ENCODE results near the gene TBC1D7. TPM values are rescaled to one million over a fixed set of nuclear protein-coding genes. Genes with fewer than 3 reads are reported as not detected.

The TBC1D7 gene
- total RNA-seq, 1 experiment from 2014 or later = 1,012 TPM

DNA sequence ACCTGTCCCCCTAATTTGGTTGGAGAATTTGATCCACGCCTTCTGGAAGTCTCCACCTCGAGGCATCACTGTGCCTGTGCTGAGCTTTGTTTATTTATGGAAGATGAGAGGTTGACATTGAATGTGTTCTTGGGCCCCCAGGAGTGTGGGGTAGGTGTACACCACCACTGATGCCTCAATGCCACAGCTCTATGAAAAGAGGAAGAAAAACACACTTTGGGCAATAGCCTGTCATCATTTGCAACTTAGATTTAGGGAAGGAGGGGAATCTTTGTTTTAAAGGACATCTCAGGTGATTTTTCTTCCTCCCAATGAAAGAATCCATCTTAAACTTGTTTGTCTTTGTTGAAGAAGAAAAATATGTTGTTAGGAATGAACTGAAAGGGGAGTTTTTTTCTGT, 42.6 kb downstream of the TBC1D7 start:
- DNase-seq (ENCODE audit: low read depth, low spot score) = no peak
- in situ Hi-C loops (cut with HindIII; ENCODE audit: low pct_unique_long_range_greater_than_20kb, low sequenced_read_pairs) = no loop called here

DNA sequence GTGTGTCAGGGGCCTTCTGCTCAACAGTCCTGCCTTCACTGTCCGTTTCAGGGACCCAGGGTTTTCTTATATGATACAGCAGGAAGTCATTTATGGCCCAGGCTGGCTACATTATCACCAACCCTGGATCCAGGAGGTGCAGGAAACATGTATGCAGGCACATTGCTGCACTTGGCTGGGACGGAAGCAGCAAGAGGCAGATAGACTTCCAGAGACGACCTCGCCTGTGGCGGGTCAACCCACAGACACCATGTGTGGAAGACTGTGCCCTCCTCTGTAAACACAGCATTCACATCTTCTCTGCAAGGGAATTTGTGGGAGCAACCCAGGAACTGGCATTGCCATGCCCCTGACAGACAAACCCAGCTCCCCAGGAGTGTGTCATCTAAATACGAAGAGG, 43.7 kb downstream of the TBC1D7 start:
- DNase-seq (ENCODE audit: low read depth, low spot score) = no peak
- in situ Hi-C loops (cut with HindIII; ENCODE audit: low pct_unique_long_range_greater_than_20kb, low sequenced_read_pairs) = no loop called here

DNA sequence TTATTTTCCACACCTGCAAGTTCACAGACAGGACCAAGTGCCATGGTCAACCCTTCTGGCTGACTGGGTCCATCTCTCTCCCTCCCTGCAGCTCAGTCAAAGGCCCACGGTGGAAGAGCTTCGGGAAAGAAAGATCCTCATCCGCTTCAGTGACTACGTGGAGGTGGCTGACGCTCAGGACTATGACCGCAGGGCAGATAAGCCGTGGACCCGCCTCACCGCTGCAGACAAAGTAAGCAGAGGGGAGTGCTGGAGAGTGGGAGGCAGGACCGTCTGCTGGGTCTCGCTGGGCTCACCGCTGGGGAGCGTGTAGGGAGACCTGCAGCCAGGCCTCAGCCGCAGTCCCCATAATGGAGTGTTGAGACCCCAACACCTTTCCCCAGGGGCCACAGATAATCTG, 45.0 kb downstream of the TBC1D7 start:
- in situ Hi-C loops (cut with HindIII; ENCODE audit: low pct_unique_long_range_greater_than_20kb, low sequenced_read_pairs) = no loop called here
- DNase-seq (ENCODE audit: low read depth, low spot score) = peak; percentile 21

DNA sequence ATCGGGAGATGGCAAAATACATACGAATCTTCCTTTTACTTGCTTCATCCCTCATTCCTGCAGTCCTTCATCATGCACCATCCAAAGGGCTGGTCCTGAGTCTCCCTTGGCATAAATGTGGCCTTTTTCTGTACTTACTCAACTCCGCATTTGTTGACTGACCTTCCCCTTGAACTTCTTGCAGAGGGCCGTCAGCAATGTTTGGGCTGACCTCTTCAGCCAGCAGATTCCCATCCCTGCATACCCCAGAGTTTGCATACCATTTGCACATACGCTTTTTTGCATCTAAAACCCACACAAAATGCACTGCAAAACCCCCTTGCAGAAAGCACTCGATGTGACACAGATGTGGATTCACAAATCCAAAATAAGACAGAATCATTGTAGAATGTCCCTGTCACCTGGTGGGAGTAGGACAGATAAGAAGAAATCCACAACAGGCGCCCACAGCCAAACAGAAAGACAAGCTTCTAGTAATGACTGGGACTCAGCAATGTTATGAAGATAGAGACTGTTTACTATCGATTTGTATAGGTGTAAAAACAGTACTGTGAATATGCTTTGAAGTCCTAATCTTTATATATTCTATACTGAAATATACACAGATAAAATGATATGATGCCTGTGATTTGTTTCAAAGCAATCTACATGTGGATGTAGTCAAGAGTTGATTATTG, 45.8 kb downstream of the TBC1D7 start:
- in situ Hi-C loops (cut with HindIII; ENCODE audit: low pct_unique_long_range_greater_than_20kb, low sequenced_read_pairs) = no loop called here
- DNase-seq (ENCODE audit: low read depth, low spot score) = peak; percentile 19

DNA sequence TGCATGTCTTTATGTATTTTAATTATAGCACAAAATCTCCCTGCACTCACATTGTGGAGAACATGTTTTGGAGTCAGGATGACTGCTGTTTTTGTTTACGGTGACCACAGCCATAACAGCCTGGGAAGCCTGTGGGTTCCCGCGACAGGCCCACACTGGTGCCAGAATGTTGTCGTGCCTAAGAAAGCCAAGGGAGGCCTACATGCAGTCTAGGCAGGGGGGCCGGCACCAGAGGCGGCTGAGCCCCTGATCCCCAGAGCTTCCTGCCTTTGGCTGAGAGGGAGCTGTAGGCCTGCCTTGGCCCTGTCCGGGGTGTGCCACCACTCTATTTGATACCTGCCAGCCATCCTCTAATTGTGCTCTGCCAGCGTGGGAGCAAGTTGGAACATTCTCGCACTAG, 46.7 kb downstream of the TBC1D7 start:
- in situ Hi-C loops (cut with HindIII; ENCODE audit: low pct_unique_long_range_greater_than_20kb, low sequenced_read_pairs) = no loop called here
- DNase-seq (ENCODE audit: low read depth, low spot score) = peak; percentile 30

DNA sequence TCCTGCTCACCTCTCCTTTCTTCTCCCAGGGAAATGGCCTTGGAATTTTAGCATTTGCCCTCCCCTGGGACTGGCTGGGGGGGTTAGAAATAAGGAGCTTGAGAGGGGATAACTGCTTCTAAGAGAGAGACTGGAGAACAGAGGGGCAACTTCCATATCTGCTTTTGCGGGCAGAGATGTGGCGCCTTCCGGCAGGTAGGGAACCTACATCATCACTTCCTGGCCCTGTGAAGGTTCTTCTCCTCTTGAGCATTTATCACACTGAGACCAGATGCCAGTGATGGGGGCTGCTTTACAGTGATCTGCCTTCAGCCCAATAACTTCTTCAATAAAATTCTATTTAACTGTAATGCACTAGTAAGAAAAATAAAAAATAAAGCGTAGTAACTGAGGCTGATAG, 48.1 kb downstream of the TBC1D7 start:
- no peak for DNase-seq (ENCODE audit: low read depth, low spot score)
- in situ Hi-C loops (cut with HindIII; ENCODE audit: low pct_unique_long_range_greater_than_20kb, low sequenced_read_pairs) = no loop called here

DNA sequence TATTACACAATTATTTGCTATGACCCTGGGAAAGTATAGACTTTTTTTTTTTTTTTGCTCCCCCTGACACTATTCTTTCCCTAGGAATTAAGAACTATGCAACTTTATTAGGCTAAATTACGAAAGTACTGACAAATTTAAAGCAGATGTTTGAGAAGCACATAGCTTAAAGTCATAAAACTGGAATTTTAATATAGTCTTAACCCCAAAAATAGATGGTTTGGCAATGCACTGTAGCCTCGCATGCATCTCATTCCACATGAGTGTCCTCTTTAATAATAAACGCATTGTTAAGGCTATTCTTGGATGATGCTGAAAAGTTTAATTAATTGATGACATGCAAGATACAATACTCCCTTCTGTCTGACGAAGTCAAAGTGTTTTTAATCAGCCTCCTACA, 49.3 kb downstream of the TBC1D7 start:
- DNase-seq (ENCODE audit: low read depth, low spot score) = peak; percentile 69
- in situ Hi-C loops (cut with HindIII; ENCODE audit: low pct_unique_long_range_greater_than_20kb, low sequenced_read_pairs) = no loop called here

DNA sequence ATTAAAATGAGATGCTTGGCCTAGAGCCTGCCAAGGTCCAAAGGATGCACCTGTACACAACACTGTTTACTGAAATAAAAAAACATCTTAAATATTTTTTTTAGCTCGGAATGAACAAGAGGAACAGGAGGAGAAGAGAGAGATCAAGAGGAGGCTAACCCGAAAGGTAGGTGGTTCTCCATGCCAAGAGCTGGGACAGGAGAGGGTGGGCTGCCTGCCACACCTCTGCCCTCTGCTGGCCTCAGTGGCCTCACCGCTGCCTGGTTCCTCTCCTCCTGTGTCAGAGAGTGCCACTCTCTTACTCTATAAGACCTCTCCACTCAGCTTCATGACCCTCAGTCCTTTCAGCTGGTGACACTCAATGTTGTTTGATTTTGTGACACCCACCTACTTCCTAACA, 50.2 kb downstream of the TBC1D7 start:
- peak; percentile 63 for DNase-seq (ENCODE audit: low read depth, low spot score)
- in situ Hi-C loops (cut with HindIII; ENCODE audit: low pct_unique_long_range_greater_than_20kb, low sequenced_read_pairs) = no loop called here

DNA sequence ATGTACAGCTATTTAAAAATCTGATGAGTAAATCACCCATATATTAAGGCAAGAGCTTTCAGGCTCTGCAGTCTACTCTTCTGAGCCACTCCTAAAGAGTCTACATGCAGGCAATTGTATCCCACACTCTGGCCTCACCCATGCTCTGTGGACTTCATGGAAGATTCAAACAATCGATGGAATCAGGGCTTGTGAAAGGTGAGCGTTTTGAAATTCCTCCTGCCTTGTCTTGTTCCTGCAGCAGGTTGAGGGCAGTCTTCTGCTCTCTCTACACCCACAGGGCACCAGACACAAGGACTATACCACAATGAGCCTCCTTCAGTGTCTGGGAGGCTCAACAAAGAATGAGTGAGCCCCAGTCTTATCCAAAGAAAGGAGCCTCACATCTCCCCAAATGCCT, 51.1 kb downstream of the TBC1D7 start:
- in situ Hi-C loops (cut with HindIII; ENCODE audit: low pct_unique_long_range_greater_than_20kb, low sequenced_read_pairs) = no loop called here
- no peak for DNase-seq (ENCODE audit: low read depth, low spot score)

DNA sequence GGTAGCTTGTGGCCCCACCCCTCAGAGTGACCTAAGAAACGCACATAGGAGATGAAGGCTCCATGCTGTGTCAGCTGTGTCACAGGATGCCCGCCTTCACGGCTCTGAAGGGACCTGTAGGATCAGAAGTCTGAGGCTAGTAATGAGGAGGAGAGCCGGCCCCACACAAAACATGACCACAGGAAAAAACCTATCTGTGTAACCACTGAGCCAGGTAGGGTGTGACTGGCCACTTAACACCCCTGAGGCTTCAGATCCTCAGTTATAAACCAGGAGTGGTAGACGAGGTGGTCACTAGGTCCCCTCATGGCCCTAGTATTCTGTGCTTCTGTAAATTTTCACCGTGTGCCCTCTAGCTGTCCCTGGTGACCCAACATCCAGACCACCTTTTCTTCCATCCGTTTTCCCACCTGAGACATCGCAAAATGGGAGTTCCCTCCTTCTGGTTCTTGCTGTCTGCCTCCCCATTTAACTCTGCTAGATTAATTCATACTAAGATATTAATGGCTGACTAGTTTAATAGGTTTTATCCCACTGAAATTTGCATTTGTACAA, 52.8 kb downstream of the TBC1D7 start:
- in situ Hi-C loops (cut with HindIII; ENCODE audit: low pct_unique_long_range_greater_than_20kb, low sequenced_read_pairs) = no loop called here
- DNase-seq (ENCODE audit: low read depth, low spot score) = no peak

DNA sequence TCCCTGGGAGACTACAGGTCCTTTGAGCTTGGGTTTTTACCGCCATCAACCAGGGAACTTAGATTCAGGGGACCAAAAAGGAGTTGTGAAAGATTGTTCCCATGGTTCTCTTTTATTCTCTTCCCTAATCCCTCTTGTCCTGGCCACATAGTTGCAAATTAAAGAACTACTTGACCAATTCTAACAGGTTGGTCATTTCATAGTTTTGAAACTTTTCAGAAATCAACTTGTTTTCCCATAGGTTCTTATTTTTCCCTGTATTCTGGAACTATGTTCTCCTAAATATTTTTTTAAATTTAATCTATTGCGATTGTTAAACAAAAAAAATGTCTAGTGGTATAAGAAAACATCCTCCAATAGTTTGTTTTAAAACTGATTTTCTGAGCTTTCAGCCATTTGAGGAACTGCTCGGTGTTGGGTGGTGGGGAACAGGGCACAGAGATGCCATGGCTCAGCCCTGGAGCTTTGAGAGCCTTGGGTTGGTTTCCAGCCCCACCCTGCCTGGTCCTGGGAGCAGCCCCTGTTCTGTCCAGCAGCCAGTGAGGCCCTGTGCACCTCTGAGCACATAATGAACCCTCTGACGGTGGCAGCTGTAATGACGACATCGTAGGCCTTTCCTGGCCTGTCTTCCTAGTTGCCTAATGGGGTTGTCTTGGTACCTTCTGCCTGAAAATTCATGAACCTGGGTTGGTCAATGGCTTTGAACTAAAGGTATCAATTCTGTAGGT, 53.5 kb downstream of the TBC1D7 start:
- DNase-seq (ENCODE audit: low read depth, low spot score) = no peak
- in situ Hi-C loops (cut with HindIII; ENCODE audit: low pct_unique_long_range_greater_than_20kb, low sequenced_read_pairs) = no loop called here

DNA sequence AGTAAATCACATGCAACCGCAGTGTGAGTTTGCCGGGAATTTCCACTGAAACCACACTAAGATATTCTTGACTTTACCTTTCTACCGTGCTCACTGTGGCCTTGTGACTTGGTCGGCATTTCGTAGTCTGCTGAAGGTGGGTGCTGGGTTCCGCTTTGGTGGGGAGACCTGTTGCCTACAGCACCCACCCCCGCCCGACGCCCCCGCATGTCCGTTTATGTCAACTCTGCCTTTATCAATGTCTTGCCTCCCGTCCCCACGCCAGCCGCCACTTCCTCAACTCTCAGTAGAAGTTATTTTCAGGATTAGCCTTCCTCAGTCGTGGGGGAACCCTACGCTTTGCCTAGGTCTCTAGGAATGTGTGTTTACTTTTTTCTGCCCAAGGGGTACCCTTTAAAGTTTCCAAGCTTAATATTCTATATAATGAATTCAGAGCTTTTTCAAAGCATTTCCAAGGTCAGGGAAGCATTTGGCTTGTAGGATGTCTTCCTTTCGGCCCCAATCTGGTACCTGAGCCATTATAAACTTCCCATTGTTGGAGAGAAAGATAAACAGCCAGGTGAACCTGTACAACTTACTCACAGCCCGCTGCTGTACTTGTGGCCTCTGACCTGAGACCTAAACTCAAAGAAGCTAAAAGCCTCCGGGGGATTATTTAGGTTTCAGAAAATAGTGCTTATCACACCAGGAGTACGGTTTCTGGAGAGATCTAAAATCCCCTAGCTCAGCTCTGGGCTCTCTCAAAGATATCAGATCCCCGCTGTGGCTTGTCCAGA, 54.2 kb downstream of the TBC1D7 start:
- in situ Hi-C loops (cut with HindIII; ENCODE audit: low pct_unique_long_range_greater_than_20kb, low sequenced_read_pairs) = no loop called here
- no peak for DNase-seq (ENCODE audit: low read depth, low spot score)

DNA sequence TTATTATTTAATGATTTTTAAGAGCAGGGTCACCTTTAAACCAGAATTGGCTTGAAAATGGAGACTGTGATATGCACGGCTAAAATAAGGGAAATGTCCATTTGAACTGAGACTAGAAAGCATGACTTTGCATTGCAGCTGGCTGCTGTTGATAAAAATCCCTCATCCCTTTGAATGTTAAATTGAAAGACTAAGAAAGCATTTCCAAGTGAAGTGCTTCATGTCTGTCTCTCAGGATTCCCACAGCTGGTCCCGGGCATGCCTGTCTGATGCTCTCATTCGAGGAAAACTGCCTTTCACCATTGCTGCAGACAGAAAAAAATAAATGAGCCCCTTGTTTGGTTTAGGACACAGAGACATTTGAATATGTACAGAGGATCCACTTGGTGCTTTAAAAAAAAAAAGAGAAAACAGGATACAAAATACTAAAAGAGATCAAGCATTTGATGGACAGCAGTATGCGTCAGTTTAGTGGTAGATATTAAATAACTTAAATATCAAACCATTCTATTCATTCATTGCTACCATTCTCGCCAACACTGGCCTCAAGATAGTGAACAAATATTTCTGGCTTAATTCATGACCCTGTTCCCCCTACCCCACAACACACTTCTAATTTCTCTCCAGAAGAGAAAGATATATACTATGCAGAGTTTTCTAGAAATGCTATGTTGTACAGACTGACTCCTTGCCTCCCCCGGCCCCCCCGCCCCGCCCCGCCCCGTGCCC, 55.0 kb downstream of the TBC1D7 start:
- in situ Hi-C loops (cut with HindIII; ENCODE audit: low pct_unique_long_range_greater_than_20kb, low sequenced_read_pairs) = no loop called here
- DNase-seq (ENCODE audit: low read depth, low spot score) = no peak

DNA sequence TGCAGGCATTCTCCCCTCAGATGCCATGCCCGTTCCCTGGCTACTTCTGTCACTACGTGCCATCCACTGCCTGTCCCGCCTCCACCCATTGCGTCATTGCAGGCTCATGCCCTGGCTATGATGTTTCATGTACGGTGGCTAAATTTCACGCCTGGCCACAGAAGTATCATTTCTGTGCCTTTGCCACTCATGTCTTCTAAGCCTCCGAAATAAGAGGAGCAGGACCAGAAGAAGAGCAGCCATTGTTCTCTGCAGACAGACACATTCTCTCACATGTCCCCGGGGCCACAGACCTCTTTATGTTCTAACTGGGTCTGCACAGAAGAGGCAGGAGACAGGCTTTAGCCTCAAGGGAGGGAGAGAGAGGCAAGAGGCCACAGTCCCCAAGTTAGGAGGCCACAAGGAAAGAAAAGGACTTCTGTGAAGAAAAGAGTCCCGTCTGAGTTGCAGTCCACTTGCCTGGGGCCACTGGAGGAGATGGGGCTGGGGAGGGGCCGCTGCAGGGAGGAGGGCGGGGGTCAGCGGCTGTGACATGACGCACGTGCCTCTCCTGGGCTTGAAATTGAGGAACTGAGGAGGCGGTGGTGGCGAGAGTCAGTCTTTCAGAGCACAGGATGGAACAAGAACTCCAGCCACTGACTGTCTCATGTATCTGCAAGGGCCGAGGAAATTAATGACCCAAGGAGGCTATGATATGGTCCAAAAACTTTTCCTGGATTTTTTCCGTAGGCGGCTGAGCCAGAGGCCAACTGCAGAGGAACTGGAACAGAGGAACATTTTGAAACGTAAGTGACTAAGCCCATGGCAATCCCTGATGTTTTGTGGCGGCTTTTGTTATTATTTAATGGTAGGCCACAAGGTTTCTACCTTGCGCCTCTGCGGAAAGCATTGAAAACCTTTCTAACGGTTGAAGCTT, 55.9 kb downstream of the TBC1D7 start:
- in situ Hi-C loops (cut with HindIII; ENCODE audit: low pct_unique_long_range_greater_than_20kb, low sequenced_read_pairs) = no loop called here

DNA sequence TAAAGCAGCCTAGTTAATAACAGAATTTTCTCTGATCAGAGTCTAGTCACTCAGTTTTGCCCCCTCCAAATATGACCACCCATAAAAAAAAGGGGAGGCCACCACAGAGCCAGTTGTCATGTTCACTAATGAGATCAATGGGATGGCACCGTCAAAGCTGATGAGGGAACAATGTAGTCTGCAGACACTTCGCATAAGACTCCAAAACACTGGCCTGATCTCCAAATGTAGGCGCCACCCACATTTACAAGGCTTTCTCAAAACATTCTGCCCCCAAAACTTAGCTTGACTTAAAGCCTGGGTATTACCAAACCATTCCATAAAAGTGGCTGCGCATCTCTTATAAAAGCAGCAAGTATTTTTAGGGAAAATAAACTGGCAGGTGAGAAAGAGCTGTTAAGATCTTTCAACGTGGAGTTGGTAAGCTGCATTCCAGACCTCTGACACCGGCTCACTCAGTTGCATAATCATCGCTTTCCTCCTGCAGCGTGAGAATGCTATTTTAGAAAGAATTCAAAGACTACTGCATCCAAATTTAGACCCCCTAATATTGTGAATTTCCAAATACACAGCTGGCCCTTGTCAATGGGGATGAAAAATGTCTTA, 59.3 kb downstream of the TBC1D7 start:
- no peak for DNase-seq (ENCODE audit: low read depth, low spot score)

More for the DNA sequence above, 55.9 kb downstream of the TBC1D7 start:
- DNase-seq (ENCODE audit: low read depth, low spot score) = peak; percentile 51

DNA sequence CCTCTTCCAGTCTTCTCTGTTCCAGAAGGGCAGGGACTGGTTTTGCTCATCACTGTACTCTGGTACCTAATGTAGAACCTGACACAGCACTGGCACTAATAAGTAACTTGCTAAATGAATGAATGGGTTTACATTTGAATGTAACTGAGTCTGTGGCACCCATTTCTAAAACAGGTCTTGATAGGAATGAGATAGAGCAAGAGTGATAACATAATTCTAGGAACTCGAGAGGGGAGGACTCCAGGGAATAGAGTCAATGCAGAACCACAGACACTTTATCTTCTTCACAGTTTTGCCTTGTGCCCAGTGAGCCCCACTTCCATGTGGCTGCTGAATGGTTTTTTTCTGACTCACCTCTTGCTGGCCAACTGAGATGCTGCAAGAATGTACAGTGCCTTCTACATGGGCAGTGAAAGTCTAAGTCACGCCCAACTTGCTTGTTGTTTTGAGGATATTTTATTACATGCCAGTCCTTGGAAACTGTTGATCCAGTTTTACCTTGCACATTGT, 61.1 kb downstream of the TBC1D7 start:
- DNase-seq (ENCODE audit: low read depth, low spot score) = no peak
- in situ Hi-C loops (cut with HindIII; ENCODE audit: low pct_unique_long_range_greater_than_20kb, low sequenced_read_pairs) = no loop called here

More for the DNA sequence above, 59.3 kb downstream of the TBC1D7 start:
- in situ Hi-C loops (cut with HindIII; ENCODE audit: low pct_unique_long_range_greater_than_20kb, low sequenced_read_pairs) = no loop called here
